ENCODE results near the gene PIEZO2. TPM values are rescaled to one million over a fixed set of nuclear protein-coding genes. Genes with fewer than 3 reads are reported as not detected.

The PIEZO2 gene
- total and polyA plus RNA-seq, 2 of the 8 experiments (the other 6 are each of a cell fraction or from before 2014, with no cell fraction given): 4.7 to 16.5 TPM

DNA sequence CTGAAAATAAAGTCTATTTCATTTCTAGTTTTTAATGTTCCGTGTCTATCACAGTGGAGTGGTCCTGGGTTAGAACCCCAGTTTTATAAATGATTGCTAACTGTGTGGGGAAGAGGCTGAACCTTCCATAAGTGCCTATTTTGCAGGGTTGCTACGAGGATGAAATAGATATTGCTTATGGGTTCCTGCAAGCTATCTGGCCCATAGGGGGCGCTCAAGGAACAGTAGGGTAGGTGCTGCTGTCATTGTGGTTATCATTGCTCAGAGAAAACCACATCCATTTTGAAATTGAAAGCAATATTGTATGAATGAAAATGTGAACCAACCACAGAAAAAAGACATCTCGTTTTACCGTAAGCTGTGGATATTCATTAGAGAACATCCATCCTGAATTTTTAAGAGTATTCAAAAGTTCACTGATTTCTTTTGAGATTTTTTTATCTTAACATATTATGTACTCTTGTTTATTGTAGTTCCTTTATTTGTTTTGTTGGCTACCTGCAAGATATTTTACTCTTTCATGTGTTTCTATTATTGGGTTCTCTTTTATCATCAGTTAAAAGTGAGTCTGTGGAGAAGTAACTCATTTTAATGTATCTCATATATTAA lies 362.0 kb downstream of the PIEZO2 start:
- Histone ChIP-seq H3K36me3 (ENCODE audit: control insufficient read depth in 2 of 4, insufficient read depth in 4 of 4, low read length in 3 of 4) (no peaks in the 10 kb centered on the region), H3K27ac (ENCODE audit: low read depth, low read length) (no peak overlapping the region), H2BK12ac (ENCODE audit: low read depth, low read length) (no peak overlapping the region), H2BK15ac (ENCODE audit: low read length) (no peak overlapping the region), H2AFZ (ENCODE audit: low read length) (no peak overlapping the region), H4K20me1 (replicated peaks in 1 of 2; ENCODE audit: control insufficient read depth in 1 of 2, insufficient read depth in 2 of 2, low read length in 2 of 2) (no peaks in the 10 kb centered on the region), H3K79me2 (ENCODE audit: control insufficient read depth in 1 of 2, insufficient read depth in 2 of 2, low read length in 2 of 2) (no peaks in the 10 kb centered on the region), H4K8ac (ENCODE audit: extremely low read depth, insufficient read depth, low read length) (no peak overlapping the region), H3K4me3 (ENCODE audit: extremely low read depth in 1 of 4, insufficient read depth in 2 of 4, low read depth in 3 of 4, low read length in 4 of 4) (no peak overlapping the region), H2BK20ac (ENCODE audit: low read length) (no peak overlapping the region), H3K9me3 (ENCODE audit: insufficient read depth in 2 of 2, low read depth in 1 of 2, low read length in 1 of 2) (no peaks in the 10 kb centered on the region), H3K23me2 (ENCODE audit: low read depth, low read length) (no peaks in the 10 kb centered on the region), H3K27me3 (replicated peaks in 1 of 4; ENCODE audit: control insufficient read depth in 3 of 4, extremely low read depth in 1 of 4, insufficient read depth in 3 of 4, low read length in 3 of 4) (peaks cover 0 to 1% (median 0%) of the 10 kb centered on the region in 4 experiments; a peak in 1 of 7 replicates), H2AK5ac (ENCODE audit: low read depth, low read length) (no peak overlapping the region), H2BK120ac (replicated peaks; ENCODE audit: low read depth, low read length) (no peak overlapping the region), H2BK5ac (ENCODE audit: low read depth, low read length) (no peak overlapping the region), H4K91ac (replicated peaks; ENCODE audit: insufficient read length, low read length) (no peak overlapping the region), H3K23ac (ENCODE audit: insufficient read length) (no peak overlapping the region), H3K18ac (ENCODE audit: extremely low read depth, low read length) (no peak overlapping the region), H3K56ac (replicated peaks; ENCODE audit: insufficient read length, low read depth, low read length) (no peak overlapping the region), H3K4me1 (replicated peaks in 1 of 4; ENCODE audit: control insufficient read depth in 3 of 4, insufficient read depth in 4 of 4, low read length in 3 of 4) (no peaks in the 10 kb centered on the region), H3K14ac (ENCODE audit: insufficient read length) (no peak overlapping the region), H3K4me2 (ENCODE audit: insufficient read depth in 1 of 2, low read depth in 2 of 2, low read length in 2 of 2) (no peak overlapping the region), H4K5ac (ENCODE audit: insufficient read length, low read depth, low read length) (no peak overlapping the region), H3K9ac (replicated peaks in 1 of 4; ENCODE audit: extremely low read depth in 1 of 4, low read depth in 3 of 4, low read length in 3 of 4) (no peak overlapping the region), H3K4ac (replicated peaks; ENCODE audit: insufficient read length, low read depth, low read length) (no peak overlapping the region), H3K79me1 (ENCODE audit: low read depth, low read length) (no peaks in the 10 kb centered on the region)
- 47% methylated on average over 5 of the region's 5 CpGs; no CpG with 5 or more reads in 1 of the 2 experiments for WGBS, 2 experiments (ENCODE audit: extremely low coverage in 1 of 2, insufficient coverage in 1 of 2, insufficient read length in 1 of 2, insufficient replicate concordance in 2 of 2, low coverage in 1 of 2, low lambda C conversion rate in 2 of 2, missing lambda C conversion rate in 1 of 2)
- TF ChIP-seq RBBP5 (IDR thresholded peaks at IDR 0.05; ENCODE audit: borderline replicate concordance, low read depth, low read length) (no peak), ASH2L (IDR thresholded peaks at IDR 0.05; ENCODE audit: low read length) (no peak), SP2 (IDR thresholded peaks at IDR 0.05; ENCODE audit: low read length) (no peak), RAD21 (IDR thresholded peaks at IDR 0.05 in 1 of 2, conservative IDR thresholded peaks at IDR 0.05 in 1 of 2; ENCODE audit: low read depth in 2 of 2, low read length in 2 of 2) (peak; percentile 70 to 81), YY1 (IDR thresholded peaks at IDR 0.05; ENCODE audit: low read depth, low read length) (0 out of 2 replicates have a peak, but pooled peaks have one; percentile 50)
- TF ChIP-seq, protein P1, sequence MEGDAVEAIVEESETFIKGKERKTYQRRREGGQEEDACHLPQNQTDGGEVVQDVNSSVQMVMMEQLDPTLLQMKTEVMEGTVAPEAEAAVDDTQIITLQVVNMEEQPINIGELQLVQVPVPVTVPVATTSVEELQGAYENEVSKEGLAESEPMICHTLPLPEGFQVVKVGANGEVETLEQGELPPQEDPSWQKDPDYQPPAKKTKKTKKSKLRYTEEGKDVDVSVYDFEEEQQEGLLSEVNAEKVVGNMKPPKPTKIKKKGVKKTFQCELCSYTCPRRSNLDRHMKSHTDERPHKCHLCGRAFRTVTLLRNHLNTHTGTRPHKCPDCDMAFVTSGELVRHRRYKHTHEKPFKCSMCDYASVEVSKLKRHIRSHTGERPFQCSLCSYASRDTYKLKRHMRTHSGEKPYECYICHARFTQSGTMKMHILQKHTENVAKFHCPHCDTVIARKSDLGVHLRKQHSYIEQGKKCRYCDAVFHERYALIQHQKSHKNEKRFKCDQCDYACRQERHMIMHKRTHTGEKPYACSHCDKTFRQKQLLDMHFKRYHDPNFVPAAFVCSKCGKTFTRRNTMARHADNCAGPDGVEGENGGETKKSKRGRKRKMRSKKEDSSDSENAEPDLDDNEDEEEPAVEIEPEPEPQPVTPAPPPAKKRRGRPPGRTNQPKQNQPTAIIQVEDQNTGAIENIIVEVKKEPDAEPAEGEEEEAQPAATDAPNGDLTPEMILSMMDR (IDR thresholded peaks at IDR 0.05; ENCODE audit: control extremely low read depth in 1 of 3, insufficient read depth in 1 of 3, low read depth in 1 of 3, low read length in 3 of 3): peak; percentile 49 to 84 (median 69)
- FAIRE-seq (peak; percentile 48), DNase-seq (ENCODE audit: low read depth in 1 of 2, low spot score in 2 of 2) (peak in 1 of 2 experiments; percentile 88)
- ChIA-PET CTCF (ENCODE audit: partially characterized antibody) (interaction anchor here (1.0 to 5.6 kb wide), 20 partner anchors 8 to 523 kb away, joined by 3 to 41 read pairs (median 6); partner anchors contain the start of gene PIEZO2), POLR2A (ENCODE audit: partially characterized antibody) (no interaction called here)
